HUES48 (cell line): Measurements from ENCODE around the gene B3GALNT2.

ENCODE experiments used
- H3K27ac ChIP-seq: one replicate; pipeline ENCODE4 v1.7.0; 2013; ENCODE audit warnings: low read depth, low read length, inconsistent platforms
- H3K27me3 ChIP-seq: 2 replicates; pipeline ENCODE4 v1.6.1; 2013; ENCODE audit warnings: mild to moderate bottlenecking, low read length; ENCODE audit not compliant: control insufficient read depth, insufficient read depth
- H3K36me3 ChIP-seq: 2 replicates; pipeline ENCODE4 v1.6.1; 2013; ENCODE audit warnings: low read length; ENCODE audit not compliant: control insufficient read depth, insufficient read depth
- H3K4me1 ChIP-seq: 2 replicates; pipeline ENCODE4 v1.6.1; 2013; ENCODE audit warnings: mild to moderate bottlenecking, low read length; ENCODE audit not compliant: control insufficient read depth, insufficient read depth
- H3K4me3 ChIP-seq: 2 replicates; pipeline ENCODE4 v1.5.1; 2013; ENCODE audit warnings: mild to moderate bottlenecking, low read depth, low read length
- H3K9ac ChIP-seq: 2 replicates; pipeline ENCODE4 v1.6.1; 2013; ENCODE audit warnings: mild to moderate bottlenecking, low read depth, low read length, moderate library complexity
- H3K9me3 ChIP-seq: 2 replicates; pipeline ENCODE4 v1.6.1; 2013; ENCODE audit warnings: low read length; ENCODE audit not compliant: control insufficient read depth, insufficient read depth

B3GALNT2 gene

DNA sequence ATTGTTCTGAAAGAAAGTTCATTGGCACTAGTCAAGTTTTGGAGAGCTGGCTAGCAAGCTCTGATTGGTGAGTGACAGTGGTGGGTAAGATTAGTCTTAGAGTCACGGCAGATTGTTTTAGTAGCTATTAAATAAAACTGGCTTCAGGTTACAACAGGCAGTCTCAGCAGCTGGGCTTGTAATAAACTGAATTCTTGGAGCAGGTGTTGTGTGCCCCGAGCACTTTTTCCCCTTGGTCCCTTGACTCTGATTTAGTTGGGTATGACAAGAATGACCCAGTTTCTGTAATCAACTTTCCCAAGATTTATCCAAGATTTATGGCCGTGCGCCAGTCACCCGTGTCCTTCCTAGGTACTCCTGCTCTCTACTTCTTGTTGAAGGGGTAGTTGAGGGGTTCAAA is 96.8 kb downstream of the B3GALNT2 start:
- no peak overlapping the region for H3K27ac ChIP-seq

GRCh38 chr1:235404190-235404589 is 100.1 kb downstream of the B3GALNT2 start:
- Histone ChIP-seq H3K27ac (no peak overlapping the region), H3K9ac (no peak overlapping the region), H3K9me3 (no peaks in the 10 kb centered on the region), H3K27me3 (no peaks in the 10 kb centered on the region), H3K4me3 (no peak overlapping the region), H3K4me1 (no peaks in the 10 kb centered on the region), H3K36me3 (0 out of 2 replicates have a peak, but pooled peaks cover 5% of the 10 kb centered on the region)

More for the DNA sequence above, 96.8 kb downstream of the B3GALNT2 start:
- Histone ChIP-seq H3K36me3 (0 out of 2 replicates have a peak, but pooled peaks cover 5% of the 10 kb centered on the region), H3K27me3 (no peaks in the 10 kb centered on the region), H3K4me3 (no peak overlapping the region), H3K9me3 (no peaks in the 10 kb centered on the region), H3K4me1 (no peaks in the 10 kb centered on the region), H3K9ac (no peak overlapping the region)

DNA sequence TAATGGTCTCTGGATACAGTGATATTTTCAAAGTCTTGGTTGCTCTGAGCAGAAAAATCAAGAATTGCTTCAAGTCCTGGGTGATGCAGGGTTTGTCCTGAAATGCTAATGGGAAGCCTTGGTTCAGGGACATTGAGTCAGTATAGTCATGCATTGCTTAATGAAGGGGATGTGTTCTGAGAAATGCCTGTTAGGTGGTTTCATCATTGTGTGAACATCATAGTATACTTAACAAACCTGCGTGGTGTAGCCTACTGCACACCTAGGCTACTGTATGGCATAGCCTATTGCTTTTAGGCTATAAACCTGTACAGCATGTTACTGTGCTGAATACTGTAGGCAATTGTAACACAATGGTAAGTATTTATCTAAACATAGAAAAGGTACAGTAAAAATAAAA is 100.7 kb downstream of the B3GALNT2 start:
- Histone ChIP-seq H3K4me1 (no peaks in the 10 kb centered on the region), H3K36me3 (0 out of 2 replicates have a peak, but pooled peaks cover 5% of the 10 kb centered on the region), H3K4me3 (no peak overlapping the region), H3K9me3 (no peaks in the 10 kb centered on the region), H3K9ac (no peak overlapping the region), H3K27ac (no peak overlapping the region), H3K27me3 (no peaks in the 10 kb centered on the region)

- H3K27ac ChIP-seq: no peak overlapping the region
- no peak overlapping the region for H3K4me3 ChIP-seq
- H3K9ac ChIP-seq: no peak overlapping the region
- H3K9me3 ChIP-seq: no peaks in the 10 kb centered on the region
- 0 out of 2 replicates have a peak, but pooled peaks cover 5% of the 10 kb centered on the region for H3K36me3 ChIP-seq
- no peaks in the 10 kb centered on the region for H3K4me1 ChIP-seq
- no peaks in the 10 kb centered on the region for H3K27me3 ChIP-seq
Observed at GRCh38 chr1:235402457-235403200, 101.6 kb downstream of the B3GALNT2 start.

GRCh38 chr1:235401251-235401650 is 103.0 kb downstream of the B3GALNT2 start:
- no peak overlapping the region for H3K9ac ChIP-seq
- no peaks in the 10 kb centered on the region for H3K27me3 ChIP-seq
- H3K9me3 ChIP-seq: no peaks in the 10 kb centered on the region
- no peak overlapping the region for H3K27ac ChIP-seq
- H3K36me3 ChIP-seq: 0 out of 2 replicates have a peak, but pooled peaks cover 5% of the 10 kb centered on the region
- H3K4me3 ChIP-seq: no peak overlapping the region
- H3K4me1 ChIP-seq: no peaks in the 10 kb centered on the region
